Renal cortical epithelial cell (primary cell): ENCODE data around the gene LMF1. TPM values are rescaled to one million over a fixed set of nuclear protein-coding genes. Genes with fewer than 3 reads are reported as not detected.
"Not testable (repeated sequence)": the region's sequence is repeated elsewhere in the genome, so short reads cannot be mapped to it uniquely, and the experiment has no call there.

ENCODE experiments used
- DNase-seq: peaks from one replicate; pipeline ENCODE4 v3.0.0-alpha.2; 2011; ENCODE audit warnings: low read depth
- total RNA-seq: library from RNA; depleted of rRNA; stranded (reverse); fragments of >200 nt; gene quantifications from 2 replicates; pipeline ENCODE4 v1.2.3, GENCODE V29; 2014

Gene LMF1
- total RNA-seq, 1 donor from 2014 or later = 27.6 TPM

GRCh38 chr16:948767-949166, 22.0 kb downstream of the LMF1 start:
- DNase-seq = not testable (repeated sequence)

DNA sequence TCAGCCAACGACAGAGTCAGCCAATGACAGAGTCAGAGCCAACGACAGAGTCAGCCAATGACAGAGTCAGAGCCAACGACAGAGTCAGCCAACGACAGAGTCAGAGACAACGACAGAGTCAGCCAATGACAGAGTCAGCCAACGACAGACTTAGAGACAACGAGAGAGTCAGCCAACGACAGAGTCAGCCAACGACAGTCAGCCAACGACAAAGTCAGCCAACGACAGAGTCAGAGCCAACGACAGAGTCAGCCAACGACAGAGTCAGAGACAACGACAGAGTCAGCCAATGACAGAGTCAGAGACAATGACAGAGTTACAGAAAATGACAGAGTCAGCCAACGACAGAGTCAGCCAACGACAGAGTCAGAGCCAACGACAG, 22.9 kb downstream of the LMF1 start:
- not testable (repeated sequence) for DNase-seq

- no peak for DNase-seq
Measured at GRCh38 chr16:947255-947921, 23.4 kb downstream of the LMF1 start.

DNA sequence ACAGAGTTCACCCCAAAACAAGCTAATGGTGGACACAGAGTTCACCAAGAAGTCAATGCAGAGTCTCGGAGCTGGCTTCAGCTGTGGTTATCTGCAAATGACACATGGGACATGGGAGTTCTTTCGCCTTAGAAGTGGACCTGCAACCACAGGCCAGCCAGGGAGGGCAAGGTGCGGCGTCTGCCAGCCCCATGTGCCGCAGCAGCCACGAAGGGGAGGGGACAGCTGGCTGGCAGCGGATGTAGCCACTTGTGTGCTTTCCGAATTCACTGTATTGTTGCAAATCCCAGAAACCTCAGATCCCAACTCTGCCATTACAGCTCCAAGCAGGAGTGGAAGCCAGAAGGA, 24.8 kb downstream of the LMF1 start:
- no peak for DNase-seq

DNA sequence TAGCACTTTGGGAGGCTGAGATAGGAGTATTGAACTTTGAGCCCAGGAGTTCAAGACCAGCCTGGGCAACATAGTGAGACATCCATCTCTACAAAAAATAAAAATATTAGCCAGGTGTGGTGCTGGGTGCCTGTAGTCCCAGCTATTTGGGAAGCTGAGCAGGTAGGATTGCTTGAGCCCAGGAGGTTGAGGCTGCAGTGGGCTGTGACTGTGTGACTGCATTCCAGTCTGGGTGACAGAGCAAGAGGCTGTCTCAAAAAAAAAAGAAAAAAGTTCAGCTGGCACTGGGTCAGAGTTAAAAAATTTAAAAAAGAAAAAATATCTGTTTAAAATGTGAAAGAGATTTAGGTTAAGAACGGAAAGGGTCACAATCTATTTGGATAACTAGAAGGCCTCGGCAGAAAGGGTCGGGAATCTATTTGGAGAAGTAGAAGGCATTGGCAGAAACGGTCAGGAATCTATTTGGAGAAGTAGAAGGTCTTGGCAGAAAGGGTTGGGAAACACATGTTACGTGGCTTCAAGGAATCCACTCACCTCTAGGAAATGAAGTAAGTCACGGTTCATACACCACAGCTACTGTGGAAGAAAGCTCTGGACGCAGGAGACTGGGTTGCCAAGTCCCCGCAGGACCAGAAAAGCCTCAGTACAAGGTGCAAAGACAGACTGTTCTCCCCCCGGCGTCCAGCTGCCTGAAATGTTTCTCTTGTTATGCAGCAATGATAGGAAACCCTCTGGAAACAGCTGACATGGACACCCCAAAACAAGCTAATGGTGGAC, 25.3 kb downstream of the LMF1 start:
- peak; percentile 3 for DNase-seq

GRCh38 chr16:943971-944370, 26.8 kb downstream of the LMF1 start:
- DNase-seq = no peak

- DNase-seq = no peak
Measured at GRCh38 chr16:942436-943060, 28.2 kb downstream of the LMF1 start.

- DNase-seq = no peak
Measured at GRCh38 chr16:939941-940340, 30.8 kb downstream of the LMF1 start.

- no peak for DNase-seq
Measured at GRCh38 chr16:939311-939710, 31.5 kb downstream of the LMF1 start.

DNA sequence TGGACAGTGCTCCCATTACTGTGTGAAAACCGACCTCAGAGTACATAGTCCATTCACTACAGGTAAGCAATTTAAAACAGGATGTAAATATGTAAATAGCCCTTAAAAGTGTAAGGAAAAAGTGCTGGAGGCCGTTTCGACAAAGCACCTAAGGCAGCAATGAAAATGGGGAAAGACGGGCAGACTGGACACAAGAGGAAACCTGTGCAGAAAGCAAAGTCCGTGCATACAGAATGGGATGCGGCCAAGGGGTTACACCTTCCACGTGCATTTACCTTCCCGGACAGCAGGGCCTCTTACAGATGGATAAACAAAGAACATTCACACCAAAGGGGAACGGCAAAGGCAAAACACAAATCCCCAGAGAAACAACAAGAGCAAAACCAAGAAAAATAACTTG, 32.0 kb downstream of the LMF1 start:
- no peak for DNase-seq

GRCh38 chr16:938136-938535, 32.6 kb downstream of the LMF1 start:
- DNase-seq = no peak

DNA sequence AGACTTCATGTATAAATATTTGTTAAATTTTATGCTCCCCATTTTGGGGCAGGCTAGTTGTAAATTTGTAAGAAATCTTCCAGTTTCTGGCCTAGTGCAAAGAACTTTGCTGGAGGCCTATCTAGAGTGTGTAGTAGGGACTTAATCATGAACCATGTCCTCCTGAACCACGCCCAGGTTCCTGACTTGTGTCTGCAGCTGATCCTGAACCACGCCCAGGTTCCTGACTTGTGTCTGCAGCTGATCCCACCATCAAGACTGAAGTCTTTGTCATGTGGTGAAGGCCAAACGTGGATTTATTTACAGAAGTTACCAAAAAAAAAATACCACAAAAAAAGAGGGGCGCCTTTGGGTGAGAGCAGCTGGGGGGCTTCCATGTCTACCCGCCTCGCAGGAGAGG, 33.1 kb downstream of the LMF1 start:
- no peak for DNase-seq

DNA sequence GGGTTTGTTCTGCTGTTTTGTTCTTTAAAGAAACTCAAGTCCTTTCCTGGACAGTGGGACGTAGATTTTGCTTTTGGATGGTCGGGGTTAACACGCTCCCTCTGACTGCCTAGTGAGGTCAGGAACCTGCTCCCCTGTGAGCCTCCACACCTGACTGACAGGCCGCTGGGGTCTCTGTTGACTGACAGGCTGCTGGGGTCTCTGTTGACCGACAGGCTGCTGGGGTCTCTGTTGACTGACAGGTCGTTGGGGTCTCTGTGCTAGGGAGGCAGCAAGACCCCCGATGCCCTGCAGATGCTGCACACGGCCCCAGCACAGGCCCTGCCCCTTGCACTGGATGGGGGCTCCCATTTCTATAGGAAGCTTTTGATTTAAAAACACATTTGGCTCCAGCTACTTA, 33.5 kb downstream of the LMF1 start:
- DNase-seq = no peak

DNA sequence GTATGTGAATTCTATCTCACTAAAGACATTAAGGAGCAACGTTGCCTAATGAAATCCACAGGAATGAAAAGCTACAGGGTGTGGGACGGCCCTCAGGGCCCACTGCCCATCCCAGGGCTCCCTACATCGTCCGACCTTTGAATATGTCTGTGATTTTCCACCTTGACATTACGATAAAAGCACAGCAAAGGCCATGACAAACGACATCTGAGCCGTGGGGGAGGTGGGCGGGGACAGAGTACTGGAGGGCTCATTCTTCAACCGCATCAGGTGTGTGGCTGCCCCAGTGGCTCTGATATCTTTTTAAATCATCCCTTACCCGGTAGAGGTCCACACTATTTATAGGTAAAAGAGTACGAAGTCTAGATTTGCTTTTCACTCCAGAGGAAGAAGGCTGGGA, 35.1 kb downstream of the LMF1 start:
- DNase-seq = no peak

- no peak for DNase-seq
Measured at GRCh38 chr16:934178-934577, 36.6 kb downstream of the LMF1 start.

DNA sequence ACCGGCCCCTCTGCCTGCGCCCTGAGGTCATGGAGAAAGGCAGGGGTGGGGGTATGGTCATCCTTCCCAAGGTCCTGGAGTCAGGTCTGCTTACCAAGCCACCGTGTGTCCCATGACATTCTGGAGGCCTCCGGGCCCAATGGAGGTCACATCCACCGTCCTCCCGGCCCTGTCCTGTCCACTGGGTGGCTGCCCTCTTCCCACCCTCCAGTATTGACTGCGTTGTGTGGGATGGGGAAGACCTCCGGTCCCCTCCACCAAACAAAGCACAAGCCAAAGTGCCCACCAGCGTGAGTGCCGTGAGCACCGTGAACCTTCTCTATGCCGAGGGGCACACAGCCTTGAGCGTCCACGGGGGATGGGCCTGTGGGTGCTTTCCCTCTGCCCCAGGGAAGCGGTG, 37.2 kb downstream of the LMF1 start:
- DNase-seq = no peak

GRCh38 chr16:932831-933330, 37.9 kb downstream of the LMF1 start:
- DNase-seq = no peak

- DNase-seq = peak; percentile 69
Measured at GRCh38 chr16:931626-932500, 38.9 kb downstream of the LMF1 start.

DNA sequence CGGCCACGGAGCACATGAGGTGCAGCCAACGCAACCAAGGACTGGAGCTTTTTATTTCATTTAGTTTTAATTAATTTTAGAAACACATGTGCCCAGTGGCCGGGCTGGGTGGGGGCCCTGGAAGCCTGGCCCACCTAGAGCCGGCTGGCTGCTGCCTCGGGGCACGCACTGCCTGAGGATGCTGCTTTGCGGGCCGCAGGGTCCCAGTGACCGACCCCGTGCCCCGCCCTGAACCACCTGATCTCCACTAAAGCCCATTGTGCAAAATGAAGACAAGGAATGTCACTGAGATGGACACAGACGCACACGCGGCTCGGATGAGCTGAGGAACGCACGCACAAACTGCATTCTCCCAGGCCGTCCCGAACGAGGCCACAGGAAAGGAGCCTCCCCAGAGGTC, 39.6 kb downstream of the LMF1 start:
- DNase-seq = no peak

- no peak for DNase-seq
Measured at GRCh38 chr16:930511-930910, 40.3 kb downstream of the LMF1 start.

DNA sequence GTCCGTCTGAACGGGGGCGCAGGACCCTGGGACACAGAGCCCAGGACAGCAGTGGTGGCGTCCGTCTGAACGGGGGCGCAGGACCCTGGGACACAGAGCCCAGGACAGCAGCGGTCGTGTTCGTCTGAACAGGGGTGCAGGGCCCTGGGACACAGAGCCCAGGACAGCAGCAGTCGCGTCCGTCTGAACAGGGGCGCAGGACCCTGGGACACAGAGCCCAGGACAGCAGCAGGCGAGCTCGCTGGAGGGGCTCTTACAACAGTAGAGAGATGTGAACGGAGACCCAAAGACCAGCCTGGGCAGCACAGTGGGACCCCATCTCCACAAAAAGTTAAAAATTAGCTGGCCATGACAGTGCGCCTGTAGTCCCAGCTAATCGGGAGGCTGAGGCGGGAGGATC, 40.7 kb downstream of the LMF1 start:
- DNase-seq = no peak
